Liver (tissue), 9 donors: ENCODE data around the gene HLCS. TPM values are rescaled to one million over a fixed set of nuclear protein-coding genes. Genes with fewer than 3 reads are reported as not detected.
A peak's percentile ranks its signal among the peaks of the same experiment; 100 is the strongest.

ENCODE experiments used
- DNase-seq: peaks from one replicate; pipeline ENCODE4 v3.0.0-alpha.2; 2017; ENCODE audit warnings: low spot score
- H3K27ac ChIP-seq, 2 donors: one replicate each; pipeline ENCODE4 v1.7.0; 2013; ENCODE audit warnings: inconsistent platforms in 2 of 2, low read length in 2 of 2, control low read depth in 1 of 2, low read depth in 1 of 2, mild to moderate bottlenecking in 1 of 2
- H3K27me3 ChIP-seq, 4 donors: one replicate each; pipeline versions ENCODE4 v1.6.1 to v1.7.0; 2013; ENCODE audit warnings: low read length in 3 of 4, inconsistent platforms in 1 of 4, mild to moderate bottlenecking in 1 of 4, moderate library complexity in 1 of 4; ENCODE audit not compliant: control insufficient read depth in 4 of 4, insufficient read depth in 4 of 4
- H3K36me3 ChIP-seq, 4 donors: one replicate each; pipeline versions ENCODE4 v1.6.1 to v1.7.0; 2013; ENCODE audit warnings: low read length in 3 of 4, mild to moderate bottlenecking in 3 of 4, low read depth in 1 of 4, moderate library complexity in 1 of 4; ENCODE audit not compliant: control insufficient read depth in 4 of 4, insufficient read depth in 3 of 4
- H3K4me1 ChIP-seq, 4 donors: one replicate each; pipeline versions ENCODE4 v1.6.1 to v1.7.0; 2013; ENCODE audit warnings: low read length in 3 of 4, mild to moderate bottlenecking in 3 of 4, moderate library complexity in 1 of 4; ENCODE audit not compliant: control insufficient read depth in 4 of 4, insufficient read depth in 4 of 4
- H3K4me3 ChIP-seq, 3 donors: one replicate each; pipeline versions ENCODE4 v1.6.1 to v1.7.0; 2013; ENCODE audit warnings: low read length in 3 of 3, control low read depth in 1 of 3, low read depth in 1 of 3, mild to moderate bottlenecking in 1 of 3
- H3K9ac ChIP-seq, 2 donors: one replicate each; pipeline ENCODE4 v1.7.0; 2013; ENCODE audit warnings: low read length in 2 of 2, mild to moderate bottlenecking in 2 of 2, moderate library complexity in 2 of 2, control low read depth in 1 of 2, low read depth in 1 of 2
- H3K9me3 ChIP-seq, 4 donors: one replicate each; pipeline versions ENCODE4 v1.6.1 to v1.7.0; 2013; ENCODE audit warnings: low read length in 3 of 4; ENCODE audit not compliant: control insufficient read depth in 4 of 4
- CTCF ChIP-seq: fragments of 150-350 bp; IDR thresholded peaks from 2 replicates; pipeline ENCODE4 v1.5.1; 2017; ENCODE audit warnings: improper control_type of control experiment, low read depth, low read length; ENCODE audit not compliant: missing input control
- EGR1 ChIP-seq, 2 donors: IDR thresholded peaks; 2 replicates each; pipeline ENCODE4 v1.6.1; 2016 to 2018; ENCODE audit warnings: antibody characterized with exemption in 2 of 2, low read depth in 2 of 2
- FOXA1 ChIP-seq: IDR thresholded peaks from 2 replicates; pipeline ENCODE4 v1.6.1; 2016; ENCODE audit warnings: antibody characterized with exemption
- FOXA2 ChIP-seq: IDR thresholded peaks from 2 replicates; pipeline ENCODE4 v1.6.1; 2016; ENCODE audit warnings: antibody characterized with exemption
- GABPA ChIP-seq, 2 donors: IDR thresholded peaks in 1 of 2; conservative IDR thresholded peaks in 1 of 2; 2 replicates each; pipeline ENCODE4 v1.6.1; 2016; ENCODE audit warnings: antibody characterized with exemption in 2 of 2, mild to moderate bottlenecking in 1 of 2, moderate library complexity in 1 of 2
- JUND ChIP-seq, 2 donors: IDR thresholded peaks; 2 replicates each; pipeline ENCODE4 v1.6.1; 2016; ENCODE audit warnings: antibody characterized with exemption in 2 of 2
- NR2F2 ChIP-seq: IDR thresholded peaks from 2 replicates; pipeline ENCODE4 v1.6.1; 2016; ENCODE audit warnings: antibody characterized with exemption
- RAD21 ChIP-seq, 2 donors: IDR thresholded peaks; 2 replicates each; pipeline ENCODE4 v1.6.1; 2016; ENCODE audit warnings: antibody characterized with exemption in 2 of 2, mild to moderate bottlenecking in 2 of 2
- RXRA ChIP-seq, 2 donors: IDR thresholded peaks; 2 replicates each; pipeline ENCODE4 v1.6.1; 2017 to 2018; ENCODE audit warnings: antibody characterized with exemption in 2 of 2, mild to moderate bottlenecking in 1 of 2
- SP1 ChIP-seq: IDR thresholded peaks from 2 replicates; pipeline ENCODE4 v1.6.1; 2018; ENCODE audit warnings: antibody characterized with exemption, mild to moderate bottlenecking
- TAF1 ChIP-seq: conservative IDR thresholded peaks from 2 replicates; pipeline ENCODE4 v1.6.1; 2016; ENCODE audit warnings: antibody characterized with exemption, mild to moderate bottlenecking
- ZBTB33 ChIP-seq: IDR thresholded peaks from 2 replicates; pipeline ENCODE4 v1.6.1; 2016; ENCODE audit warnings: antibody characterized with exemption
- WGBS: extraction: QIAGEN DNeasy Blood & Tissue Kit; methylation state at CpG from one replicate; pipeline ENCODE4 v1.1.7; 2013; 5-methylcytosine and 5-hydroxymethylcytosine counted together
- polyA plus RNA-seq, 2 donors: library from polyadenylated mRNA; stranded (reverse) in 1 of 2; unstranded in 1 of 2; fragments of 200-250 nt in 1 of 2; fragments of >200 nt in 1 of 2; fragmentation: Nextera tagmentation in 1 of 2; extraction: Ambion mirVana in 1 of 2; gene quantifications; one replicate each; pipeline versions ENCODE4 v1.2.1 to v1.2.3, GENCODE V29; 2013 to 2015
- total RNA-seq, 2 donors: library from RNA; depleted of rRNA; stranded (reverse); fragments of >200 nt; gene quantifications; one replicate each; pipeline ENCODE4 v1.2.3, GENCODE V29; 2014
- TF ChIP-seq, protein P1 (sequence below): IDR thresholded peaks from 2 replicates; pipeline ENCODE4 v1.6.1; 2016; ENCODE audit warnings: antibody characterized with exemption
- donor health status: healthy.
- donor health status: healthy.
- donor health status: healthy.
- donor health status: healthy.
- donor health status: healthy.

Gene HLCS
- total and polyA plus RNA-seq, 4 donors, result 6.6 to 22.5 (median 8.3) TPM

DNA sequence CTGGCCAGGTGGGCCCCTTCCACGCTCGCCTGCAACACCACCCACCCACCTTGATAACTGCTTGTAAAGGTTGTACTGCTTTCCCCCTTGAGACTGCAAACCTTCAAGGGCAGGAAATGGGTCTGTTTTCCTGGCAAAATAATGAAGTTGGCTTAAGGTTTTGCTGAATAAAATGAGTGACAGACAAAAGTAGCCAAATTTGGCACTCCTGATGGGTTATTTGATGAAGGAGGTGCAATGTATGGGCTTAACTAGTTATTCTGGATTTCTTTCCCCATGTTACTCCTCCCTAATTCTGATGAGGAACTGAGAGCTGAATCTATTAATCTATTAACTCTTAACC is 14.6 kb upstream of the HLCS start (continued):
- no peak for TF ChIP-seq CTCF

- H3K9ac ChIP-seq, result no peak overlapping the region
- no peaks in the 10 kb centered on the region for H3K27me3 ChIP-seq
- H3K27ac ChIP-seq, result no peak overlapping the region
- peaks cover 0 to 2% (median 0%) of the 10 kb centered on the region in 4 donors for H3K36me3 ChIP-seq
- DNase-seq, result peak; percentile 44
- no peak for TF ChIP-seq NR2F2
- TF ChIP-seq TAF1, result no peak
- H3K9me3 ChIP-seq, result no peaks in the 10 kb centered on the region
- peak overlapping the region in 2 of 3 donors; percentile 45 to 67 for H3K4me3 ChIP-seq
- H3K4me1 ChIP-seq, result peaks cover 0 to 16% (median 7%) of the 10 kb centered on the region in 4 donors
- 6% methylated on average over 53 of the region's 53 CpGs for WGBS
Measured at GRCh38 chr21:36980280-36981048, 14.0 kb upstream of the HLCS start.

DNA sequence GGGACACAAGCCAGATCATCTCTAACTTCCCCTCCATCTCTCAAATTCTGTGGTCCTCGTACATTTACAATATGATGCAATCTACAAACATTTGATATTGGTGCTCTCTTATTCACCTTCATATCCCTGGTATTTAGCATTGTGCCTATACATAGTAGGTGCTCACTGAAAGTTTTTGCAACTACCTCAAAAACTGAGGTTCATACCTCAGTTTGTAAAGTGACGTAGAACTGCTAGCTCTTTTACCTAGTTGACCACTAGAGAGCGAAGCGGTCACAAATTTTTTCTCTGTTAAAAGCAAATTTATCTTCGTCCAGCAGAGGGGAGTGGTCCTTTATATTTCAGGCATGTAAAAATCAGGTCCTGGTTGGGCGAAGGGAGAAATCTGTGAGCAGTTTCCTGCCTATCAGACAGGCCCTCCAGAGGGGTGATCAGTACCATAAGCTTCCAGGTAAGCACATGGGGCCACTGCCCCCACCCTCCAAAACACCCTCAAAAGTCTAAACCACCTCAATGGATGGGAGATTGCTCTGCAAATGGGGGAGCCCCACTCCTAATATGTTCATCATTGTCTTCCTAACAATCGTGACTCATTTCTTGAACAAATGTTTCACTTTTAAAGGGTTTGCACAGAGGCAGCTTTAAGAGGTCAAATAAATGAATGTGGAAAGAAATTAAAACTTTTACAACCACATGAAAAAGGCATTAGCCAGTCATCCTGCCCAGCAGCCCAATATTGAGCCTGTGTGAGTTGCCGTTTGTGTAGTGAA is 10.6 kb upstream of the HLCS start:
- Histone ChIP-seq H3K4me3 (no peak overlapping the region), H3K27me3 (no peaks in the 10 kb centered on the region), H3K27ac (no peak overlapping the region), H3K9me3 (no peaks in the 10 kb centered on the region), H3K9ac (no peak overlapping the region), H3K36me3 (peaks cover 0 to 2% (median 0%) of the 10 kb centered on the region in 4 donors), H3K4me1 (peaks cover 0 to 16% (median 7%) of the 10 kb centered on the region in 4 donors)
- TF ChIP-seq FOXA1 (no peak), CTCF (peak; percentile 76), RAD21 (IDR thresholded peaks at IDR 0.05) (peak; percentile 91), NR2F2 (no peak), SP1 (peak; percentile 10)
- TF ChIP-seq, protein P1, sequence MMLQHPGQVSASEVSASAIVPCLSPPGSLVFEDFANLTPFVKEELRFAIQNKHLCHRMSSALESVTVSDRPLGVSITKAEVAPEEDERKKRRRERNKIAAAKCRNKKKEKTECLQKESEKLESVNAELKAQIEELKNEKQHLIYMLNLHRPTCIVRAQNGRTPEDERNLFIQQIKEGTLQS, result no peak
- 28% methylated on average over 8 of the region's 8 CpGs for WGBS
- no peak for DNase-seq

- H3K9me3 ChIP-seq, result no peaks in the 10 kb centered on the region
- TF ChIP-seq RXRA (IDR thresholded peaks at IDR 0.05) (no peak), FOXA1 (no peak), RAD21 (IDR thresholded peaks at IDR 0.05) (no peak), FOXA2 (no peak), ZBTB33 (no peak), GABPA (IDR thresholded peaks at IDR 0.05 in 1 of 2, conservative IDR thresholded peaks at IDR 0.05 in 1 of 2) (no peak), SP1 (no peak), NR2F2 (no peak), TAF1 (no peak), JUND (IDR thresholded peaks at IDR 0.05) (no peak), EGR1 (IDR thresholded peaks at IDR 0.05; ENCODE audit: low read depth in 2 of 2) (no peak)
Measured at GRCh38 chr21:36976228-36976861, 9.9 kb upstream of the HLCS start.

More at GRCh38 chr21:36976228-36976861, 9.9 kb upstream of the HLCS start:
- H3K27ac ChIP-seq, result no peak overlapping the region
- no peak for DNase-seq
- H3K9ac ChIP-seq, result no peak overlapping the region
- H3K4me1 ChIP-seq, result peaks cover 0 to 16% (median 7%) of the 10 kb centered on the region in 4 donors
- no peak overlapping the region for H3K4me3 ChIP-seq
- 67% methylated on average over 5 of the region's 5 CpGs for WGBS
- H3K36me3 ChIP-seq, result peaks cover 0 to 2% (median 0%) of the 10 kb centered on the region in 4 donors
- no peaks in the 10 kb centered on the region for H3K27me3 ChIP-seq
